ENCODE measurements around the gene JAM3.

The JAM3 gene

DNA sequence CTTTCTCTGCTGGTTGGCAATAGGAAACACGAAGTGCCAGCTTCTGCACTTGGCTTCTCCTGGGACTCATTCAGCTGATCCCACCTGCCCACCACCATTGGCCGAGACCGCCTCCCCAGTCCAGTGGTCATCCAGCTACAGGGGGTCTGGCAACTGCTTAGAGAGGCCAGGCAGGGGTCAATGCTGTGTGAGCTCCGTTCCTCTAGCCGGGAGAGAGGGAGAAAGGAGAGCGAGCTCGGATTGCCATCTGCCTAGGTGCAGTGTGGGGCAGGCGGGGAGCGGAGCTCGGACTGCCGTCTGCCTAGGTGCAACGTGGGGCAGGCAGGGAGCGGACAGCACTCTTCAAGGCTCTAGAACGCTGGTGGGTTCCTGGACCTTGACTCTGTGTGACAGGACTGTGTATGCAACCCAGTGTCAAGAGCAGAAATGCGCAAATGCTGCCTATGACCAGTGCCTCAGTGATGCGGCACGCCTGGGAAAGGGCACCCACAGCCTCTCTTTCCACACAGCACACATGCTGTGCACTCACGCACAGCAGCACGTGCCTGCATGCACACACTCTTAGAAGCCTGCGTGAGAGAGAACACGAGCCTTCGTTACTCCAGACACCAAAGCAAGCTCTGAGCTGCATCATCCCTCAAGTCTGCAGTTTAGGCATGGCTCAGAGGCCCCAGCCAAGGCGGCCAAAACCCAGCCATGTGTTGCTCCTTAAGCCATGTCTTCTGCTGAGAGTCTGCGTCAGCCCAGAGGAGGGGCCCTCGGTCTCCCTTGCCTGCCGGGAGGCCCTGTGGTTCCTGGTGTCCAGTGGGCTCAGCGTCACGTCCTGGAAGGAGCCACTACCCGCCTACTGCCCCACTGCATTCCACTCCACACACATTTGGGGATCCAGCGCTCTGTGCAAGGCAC lies 26.8 kb upstream of the JAM3 start:
- H3K27ac ChIP-seq (ENCODE audit: poor library complexity, severe bottlenecking) = no peak overlapping the region
- no peak overlapping the region for H3K4me3 ChIP-seq (ENCODE audit: severe bottlenecking)
- peaks cover 12% of the 10 kb centered on the region for H3K4me1 ChIP-seq (ENCODE audit: insufficient read depth, poor library complexity, severe bottlenecking)
- DNase-seq (ENCODE audit: low spot score) (no peak), ATAC-seq (ENCODE audit: low read depth) (no peak)
- TF ChIP-seq, protein P1, sequence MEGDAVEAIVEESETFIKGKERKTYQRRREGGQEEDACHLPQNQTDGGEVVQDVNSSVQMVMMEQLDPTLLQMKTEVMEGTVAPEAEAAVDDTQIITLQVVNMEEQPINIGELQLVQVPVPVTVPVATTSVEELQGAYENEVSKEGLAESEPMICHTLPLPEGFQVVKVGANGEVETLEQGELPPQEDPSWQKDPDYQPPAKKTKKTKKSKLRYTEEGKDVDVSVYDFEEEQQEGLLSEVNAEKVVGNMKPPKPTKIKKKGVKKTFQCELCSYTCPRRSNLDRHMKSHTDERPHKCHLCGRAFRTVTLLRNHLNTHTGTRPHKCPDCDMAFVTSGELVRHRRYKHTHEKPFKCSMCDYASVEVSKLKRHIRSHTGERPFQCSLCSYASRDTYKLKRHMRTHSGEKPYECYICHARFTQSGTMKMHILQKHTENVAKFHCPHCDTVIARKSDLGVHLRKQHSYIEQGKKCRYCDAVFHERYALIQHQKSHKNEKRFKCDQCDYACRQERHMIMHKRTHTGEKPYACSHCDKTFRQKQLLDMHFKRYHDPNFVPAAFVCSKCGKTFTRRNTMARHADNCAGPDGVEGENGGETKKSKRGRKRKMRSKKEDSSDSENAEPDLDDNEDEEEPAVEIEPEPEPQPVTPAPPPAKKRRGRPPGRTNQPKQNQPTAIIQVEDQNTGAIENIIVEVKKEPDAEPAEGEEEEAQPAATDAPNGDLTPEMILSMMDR (IDR thresholded peaks at IDR 0.05; ENCODE audit: poor library complexity, severe bottlenecking) = no peak
- no peaks in the 10 kb centered on the region for H3K36me3 ChIP-seq (ENCODE audit: low read depth)
- no peaks in the 10 kb centered on the region for H3K27me3 ChIP-seq (ENCODE audit: insufficient read depth, poor library complexity, severe bottlenecking)
- H3K9me3 ChIP-seq (ENCODE audit: severe bottlenecking) = no peaks in the 10 kb centered on the region

DNA sequence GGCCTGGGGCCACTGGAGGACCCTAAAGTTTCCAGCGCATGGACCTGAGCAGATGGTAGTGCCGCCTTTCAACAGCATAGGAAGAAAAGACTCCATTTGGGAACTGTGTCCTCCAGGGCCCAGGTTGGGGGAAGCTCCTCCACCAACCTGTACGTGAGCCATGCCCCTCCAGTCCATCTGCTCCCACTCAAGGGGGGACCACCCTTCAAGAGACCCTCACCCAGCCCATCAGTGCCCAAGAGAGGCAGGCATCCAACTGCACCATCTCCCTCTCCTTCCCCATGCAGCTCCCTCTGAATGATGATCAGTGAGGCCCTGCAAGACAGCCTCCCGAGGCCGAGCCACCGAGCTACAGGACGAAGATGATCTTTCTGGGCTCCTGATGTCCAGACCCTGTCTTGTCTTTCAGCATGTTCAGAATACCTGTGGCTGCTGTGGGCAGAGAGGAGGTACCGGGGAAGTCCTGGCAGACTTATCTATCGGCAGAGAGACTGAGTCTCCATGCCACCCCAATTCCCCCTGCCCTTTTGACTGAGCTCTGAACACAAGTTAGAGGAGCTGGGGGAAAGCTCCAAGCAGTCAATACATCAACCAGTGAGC lies 25.0 kb upstream of the JAM3 start:
- Histone ChIP-seq H3K4me3 (ENCODE audit: severe bottlenecking) (no peak overlapping the region), H3K4me1 (ENCODE audit: insufficient read depth, poor library complexity, severe bottlenecking) (peaks cover 6% of the 10 kb centered on the region), H3K27ac (ENCODE audit: poor library complexity, severe bottlenecking) (no peak overlapping the region), H3K36me3 (ENCODE audit: low read depth) (no peaks in the 10 kb centered on the region), H3K9me3 (ENCODE audit: severe bottlenecking) (no peaks in the 10 kb centered on the region), H3K27me3 (ENCODE audit: insufficient read depth, poor library complexity, severe bottlenecking) (no peaks in the 10 kb centered on the region)
- ATAC-seq (ENCODE audit: low read depth) (no peak), DNase-seq (ENCODE audit: low spot score) (no peak)
- TF ChIP-seq, protein P1 (IDR thresholded peaks at IDR 0.05; ENCODE audit: poor library complexity, severe bottlenecking) = no peak

DNA sequence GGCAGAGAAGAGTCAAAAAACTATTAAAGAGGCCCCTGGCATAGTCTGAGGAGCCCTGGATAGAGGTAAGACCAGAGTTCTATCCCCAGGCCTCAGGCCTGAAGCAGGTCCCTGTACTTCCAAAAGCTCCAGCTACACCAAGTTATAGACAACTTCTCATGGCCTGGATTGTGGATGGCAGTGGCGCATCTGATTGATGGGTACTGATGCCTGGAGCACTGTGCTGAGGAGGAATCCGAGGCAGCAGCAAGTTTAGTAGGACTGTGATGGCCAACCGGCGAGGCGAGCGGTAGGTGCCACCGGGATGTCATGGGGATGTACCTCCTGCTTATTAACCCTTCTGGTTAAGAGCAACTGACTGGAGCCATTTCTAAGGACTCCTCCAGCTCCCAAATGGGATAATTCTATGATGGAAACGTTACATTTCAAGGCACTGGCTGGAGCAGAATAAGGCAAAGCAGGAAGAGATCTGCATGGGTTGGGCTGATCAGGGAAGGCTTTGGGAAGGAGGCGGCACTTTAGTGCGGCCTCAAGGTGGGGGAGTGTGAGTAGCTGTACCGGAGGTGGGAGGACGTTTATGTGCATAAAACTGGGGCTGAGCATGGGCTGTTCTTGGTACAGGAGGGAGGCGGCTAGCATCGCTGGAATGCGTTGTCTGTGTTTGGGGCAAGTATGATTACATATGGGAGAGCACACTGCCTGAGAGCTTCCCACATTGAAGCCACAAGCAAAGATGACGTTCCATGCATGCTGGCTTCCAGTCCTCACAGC lies 24.2 kb upstream of the JAM3 start:
- Histone ChIP-seq H3K27me3 (ENCODE audit: insufficient read depth, poor library complexity, severe bottlenecking) (no peaks in the 10 kb centered on the region), H3K27ac (ENCODE audit: poor library complexity, severe bottlenecking) (no peak overlapping the region), H3K36me3 (ENCODE audit: low read depth) (no peaks in the 10 kb centered on the region), H3K4me3 (ENCODE audit: severe bottlenecking) (no peak overlapping the region), H3K9me3 (ENCODE audit: severe bottlenecking) (no peaks in the 10 kb centered on the region), H3K4me1 (ENCODE audit: insufficient read depth, poor library complexity, severe bottlenecking) (peaks cover 6% of the 10 kb centered on the region)
- TF ChIP-seq, protein P1 (IDR thresholded peaks at IDR 0.05; ENCODE audit: poor library complexity, severe bottlenecking) = no peak
- ATAC-seq (ENCODE audit: low read depth) (no peak), DNase-seq (ENCODE audit: low spot score) (no peak)

DNA sequence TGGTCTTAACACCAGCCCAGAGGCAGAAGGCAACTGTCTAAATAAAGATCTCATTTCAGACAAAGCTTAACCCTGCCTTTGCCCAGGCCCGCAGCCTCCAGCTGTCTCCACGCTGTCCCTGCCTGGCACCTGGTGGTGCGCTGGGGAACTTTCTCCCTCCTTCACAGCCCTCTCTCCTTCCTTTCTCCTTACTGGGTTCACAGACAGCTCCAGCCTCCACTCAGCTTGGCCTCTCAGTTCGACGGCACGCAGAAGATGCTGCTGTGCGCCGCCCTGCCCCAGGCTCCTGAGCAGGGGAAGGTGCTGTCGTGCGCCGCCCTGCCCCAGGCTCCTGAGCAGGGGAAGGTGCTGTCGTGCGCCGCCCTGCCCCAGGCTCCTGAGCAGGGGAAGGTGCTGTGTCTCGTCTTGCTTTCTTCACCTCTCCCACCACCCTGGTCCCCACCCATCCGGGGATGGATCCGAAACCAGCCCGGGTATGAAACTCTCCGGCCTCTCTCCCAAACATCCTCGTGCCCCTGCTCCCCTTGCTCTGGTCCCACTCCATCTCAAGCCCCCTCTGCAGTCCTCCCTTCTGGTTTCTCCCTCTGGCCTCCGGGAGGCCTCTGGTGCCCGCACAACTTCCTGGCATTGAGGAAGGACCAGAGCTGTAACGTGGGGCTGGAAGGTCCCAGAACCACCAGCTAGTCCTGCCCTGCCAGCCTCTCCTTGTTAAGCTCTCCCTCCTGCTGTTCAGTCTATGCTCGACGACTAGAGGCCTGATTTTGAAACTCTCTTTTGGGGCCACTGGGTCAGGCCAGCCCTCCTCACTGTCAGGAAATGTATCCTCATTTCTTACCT lies 22.9 kb upstream of the JAM3 start:
- Histone ChIP-seq H3K9me3 (ENCODE audit: severe bottlenecking) (no peaks in the 10 kb centered on the region), H3K27me3 (ENCODE audit: insufficient read depth, poor library complexity, severe bottlenecking) (peaks cover 4% of the 10 kb centered on the region), H3K27ac (ENCODE audit: poor library complexity, severe bottlenecking) (no peak overlapping the region), H3K36me3 (ENCODE audit: low read depth) (no peaks in the 10 kb centered on the region), H3K4me3 (ENCODE audit: severe bottlenecking) (no peak overlapping the region), H3K4me1 (ENCODE audit: insufficient read depth, poor library complexity, severe bottlenecking) (peaks cover 3% of the 10 kb centered on the region)
- peak; percentile 67 for ATAC-seq (ENCODE audit: low read depth)
- TF ChIP-seq, protein P1 (IDR thresholded peaks at IDR 0.05; ENCODE audit: poor library complexity, severe bottlenecking) = peak; percentile 45
- DNase-seq (ENCODE audit: low spot score) = no peak
